Naive thymus-derived CD4-positive, alpha-beta T cell (primary cell): ENCODE data around the gene ARL8B. TPM values are rescaled to one million over a fixed set of nuclear protein-coding genes. Genes with fewer than 3 reads are reported as not detected.
"Not testable (repeated sequence)": the region's sequence is repeated elsewhere in the genome, so short reads cannot be mapped to it uniquely, and the experiment has no call there.

Experiments used
- ATAC-seq: fragments of 150-1000 bp; cut with Tn5 transposase; 2 replicates; pipeline ENCODE4 v1.10.0; 2021; ENCODE audit warnings: mild to moderate bottlenecking, moderate library complexity
- CTCF ChIA-PET: fragments of 350-600 bp; sonication (Branson Sonifier 250); formaldehyde crosslinking; loops from one replicate; lab custom pipeline; 2021; ENCODE audit warnings: antibody characterized with exemption; lab: Charles Lee
- POLR2A ChIA-PET: fragments of 350-600 bp; sonication (Branson Sonifier 250); formaldehyde crosslinking; loops from one replicate; lab custom pipeline; 2021; ENCODE audit warnings: antibody characterized with exemption, inconsistent platforms; lab: Charles Lee
- DNase-seq, 9 donors: peaks; one replicate each; pipeline versions ENCODE4 v3.0.0 to v3.0.0-alpha.2; 2020 to 2022; ENCODE audit warnings: mixed read lengths in 1 of 9
- H3K27ac ChIP-seq: one replicate; pipeline ENCODE4 v1.7.0; 2013; ENCODE audit warnings: mild to moderate bottlenecking, low read depth, low read length, moderate library complexity
- H3K27me3 ChIP-seq, 2 donors: one replicate each; pipeline ENCODE4 v1.7.0; 2013; ENCODE audit warnings: low read length in 2 of 2, mild to moderate bottlenecking in 2 of 2, moderate library complexity in 2 of 2; ENCODE audit not compliant: control insufficient read depth in 2 of 2, insufficient read depth in 2 of 2
- H3K36me3 ChIP-seq, 3 experiments: 1 replicate in 2 of 3; 2 replicates in 1 of 3; pipeline ENCODE4 v1.7.0; 2013; ENCODE audit warnings: low read length in 3 of 3, mild to moderate bottlenecking in 3 of 3, moderate library complexity in 1 of 3; ENCODE audit not compliant: insufficient read depth in 3 of 3, control insufficient read depth in 2 of 3
- H3K4me1 ChIP-seq, 2 donors: one replicate each; pipeline ENCODE4 v1.7.0; 2013; ENCODE audit warnings: low read length in 2 of 2, mild to moderate bottlenecking in 2 of 2, moderate library complexity in 1 of 2; ENCODE audit not compliant: control insufficient read depth in 2 of 2, insufficient read depth in 2 of 2
- H3K4me3 ChIP-seq: 2 replicates; pipeline ENCODE4 v1.7.0; 2013; ENCODE audit warnings: mild to moderate bottlenecking, low read length
- H3K9me3 ChIP-seq, 3 experiments: 1 replicate in 2 of 3; 2 replicates in 1 of 3; pipeline ENCODE4 v1.7.0; 2013; ENCODE audit warnings: low read length in 3 of 3; ENCODE audit not compliant: control insufficient read depth in 2 of 3
- H3K27ac Mint-ChIP-seq, 9 donors: one replicate each; pipeline ENCODE4 v1.8.0; 2020 to 2022; ENCODE audit warnings: mixed read lengths in 9 of 9, mild to moderate bottlenecking in 8 of 9, moderate library complexity in 5 of 9, inconsistent platforms in 2 of 9
- H3K27me3 Mint-ChIP-seq, 5 donors: one replicate each; pipeline ENCODE4 v1.8.0; 2021 to 2022; ENCODE audit warnings: mixed read lengths in 5 of 5, mild to moderate bottlenecking in 1 of 5
- H3K36me3 Mint-ChIP-seq, 5 donors: one replicate each; pipeline ENCODE4 v1.8.0; 2020 to 2022; ENCODE audit warnings: mixed read lengths in 5 of 5, mild to moderate bottlenecking in 3 of 5, inconsistent platforms in 1 of 5
- H3K4me1 Mint-ChIP-seq, 7 donors: one replicate each; pipeline ENCODE4 v1.8.0; 2020 to 2022; ENCODE audit warnings: mixed read lengths in 7 of 7, mild to moderate bottlenecking in 3 of 7, inconsistent platforms in 1 of 7
- H3K4me3 Mint-ChIP-seq, 10 donors: one replicate each; pipeline ENCODE4 v1.8.0; 2020 to 2022; ENCODE audit warnings: mild to moderate bottlenecking in 10 of 10, mixed read lengths in 10 of 10, moderate library complexity in 6 of 10, inconsistent platforms in 2 of 10
- H3K9me3 Mint-ChIP-seq, 11 donors: one replicate each; pipeline ENCODE4 v1.8.0; 2020 to 2022; ENCODE audit warnings: mixed read lengths in 11 of 11, mild to moderate bottlenecking in 4 of 11, inconsistent platforms in 1 of 11, moderate library complexity in 1 of 11
- intact Hi-C, 2 donors: fragments of 100-400 bp; cut with micrococcal nuclease; formaldehyde crosslinking; loops; one replicate each; pipeline ENCODE4 v1.15.1; 2023
- polyA plus RNA-seq, 2 donors: library from polyadenylated mRNA; unstranded; fragments of 300-500 nt; fragmentation: Illumina TruSeq; gene quantifications; one replicate each; pipeline ENCODE4 v1.2.3, GENCODE V29; 2021
- total RNA-seq, 6 experiments: library from RNA in 5 of 6; stranded (reverse) in 5 of 6; gene quantifications; 1 replicate in 5 of 6; 2 replicates in 1 of 6; pipeline ENCODE4 v1.2.3 and lab custom pipeline; 2021 to 2026

The ARL8B gene
- total and polyA plus RNA-seq, 7 experiments from 2014 or later, result 43.7 to 66.1 (median 48.4) TPM

DNA sequence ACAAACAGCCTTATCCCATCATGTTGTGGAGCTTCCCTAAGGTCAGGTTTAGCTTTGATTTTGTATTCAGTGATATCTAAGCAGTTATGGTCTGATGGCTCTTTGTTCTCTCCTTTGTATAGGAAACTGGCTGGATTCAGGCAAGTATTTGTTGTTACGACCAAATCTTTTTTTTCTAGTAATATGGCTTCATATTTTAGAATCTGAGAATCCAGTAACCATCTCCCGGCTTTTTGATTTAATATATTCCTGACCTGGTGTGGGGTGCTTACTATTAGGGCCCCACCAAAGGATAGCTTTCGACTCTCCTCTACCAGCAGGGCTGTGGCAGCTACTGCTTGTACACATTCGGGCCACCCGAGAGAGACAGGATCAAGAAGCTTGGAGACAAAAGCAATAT lies 23.0 kb downstream of the ARL8B start:
- H3K27me3 Mint-ChIP-seq, result no peaks in the 10 kb centered on the region
- H3K27ac ChIP-seq, result no peak overlapping the region
- no peaks in the 10 kb centered on the region for H3K9me3 ChIP-seq
- H3K4me3 ChIP-seq, result no peak overlapping the region
- ChIA-PET CTCF (interaction anchor here (0.9 kb wide), 1 partner anchor 8 kb away, joined by 3 read pairs; no protein-coding TSS in a partner anchor), POLR2A (interaction anchor here (0.5 kb wide), 1 partner anchor 641 kb away, joined by 3 read pairs; no protein-coding TSS in a partner anchor)
- intact Hi-C loops, result no loop called here
- H3K36me3 Mint-ChIP-seq, result peaks cover 14 to 79% (median 78%) of the 10 kb centered on the region in 5 donors
- H3K36me3 ChIP-seq, result peaks cover 0 to 20% (median 0%) of the 10 kb centered on the region in 3 experiments
- peak overlapping the region in 1 of 9 donors; percentile 25 for H3K27ac Mint-ChIP-seq
- DNase-seq, result no peak
- peaks cover 12 to 93% (median 84%) of the 10 kb centered on the region in 7 donors for H3K4me1 Mint-ChIP-seq
- H3K9me3 Mint-ChIP-seq, result peaks cover 4 to 28% (median 13%) of the 10 kb centered on the region in 11 donors
- no peak overlapping the region for H3K4me3 Mint-ChIP-seq
- H3K27me3 ChIP-seq, result no peaks in the 10 kb centered on the region
- H3K4me1 ChIP-seq, result peaks cover 0 to 4% of the 10 kb centered on the region in 2 donors
- ATAC-seq, result no peak

DNA sequence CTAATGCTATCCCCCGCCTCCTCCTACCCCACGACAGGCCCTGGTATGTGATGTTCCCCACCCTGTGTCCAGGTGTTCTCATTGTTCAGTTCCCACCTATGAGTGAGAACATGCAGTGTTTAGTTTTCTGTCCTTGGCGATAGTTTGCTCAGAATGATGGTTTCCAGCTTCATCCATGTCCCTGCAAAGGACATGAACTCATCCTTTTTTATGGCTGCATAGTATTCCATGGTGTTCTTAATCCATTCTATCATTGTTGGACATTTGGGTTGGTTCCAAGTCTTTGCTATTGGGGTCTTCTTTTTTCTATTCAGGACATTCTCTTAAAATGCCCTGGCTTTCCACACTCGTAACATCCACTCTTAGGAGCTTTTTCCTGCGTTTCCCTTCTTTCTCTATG lies 25.1 kb downstream of the ARL8B start:
- intact Hi-C loops, result not testable (repeated sequence)
- CTCF ChIA-PET, result interaction anchor here (0.6 kb wide), 1 partner anchor 9 kb away, joined by 5 read pairs; no protein-coding TSS in a partner anchor
- POLR2A ChIA-PET, result interaction anchor here (0.6 kb wide), 1 partner anchor 43 kb away, joined by 3 read pairs; no protein-coding TSS in a partner anchor

DNA sequence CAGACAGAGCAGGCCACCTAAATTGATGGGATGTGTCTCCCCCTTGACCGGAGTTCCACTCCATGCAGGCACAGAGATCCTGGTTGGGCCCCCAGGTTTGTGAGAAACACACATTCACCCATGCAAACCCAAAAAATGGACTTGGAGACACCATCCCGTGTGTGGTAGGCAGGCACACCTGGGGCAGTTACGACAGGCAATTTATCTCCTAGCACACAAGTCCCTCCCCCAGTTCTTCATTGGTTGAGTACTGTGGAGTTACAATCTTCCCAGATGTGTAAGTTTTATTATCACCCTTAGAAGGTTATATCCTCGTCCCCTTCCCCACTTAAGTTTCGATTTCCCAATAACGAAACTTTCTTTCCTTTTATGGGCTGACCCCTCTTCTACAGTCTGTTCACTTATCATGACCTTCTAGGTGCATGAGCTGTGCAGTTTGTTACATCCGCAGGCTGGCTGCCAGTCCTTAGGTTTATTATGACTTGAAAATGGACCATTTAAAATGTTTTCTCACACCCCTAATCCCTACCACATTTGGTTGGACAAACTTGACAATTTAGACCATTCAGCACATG lies 27.3 kb downstream of the ARL8B start:
- ChIA-PET POLR2A (no interaction called here), CTCF (no interaction called here)
- H3K4me1 Mint-ChIP-seq, result peaks cover 15 to 85% (median 79%) of the 10 kb centered on the region in 7 donors
- peak overlapping the region in 2 of 10 donors; percentile 1 to 6 for H3K4me3 Mint-ChIP-seq
- Histone ChIP-seq H3K27me3 (no peaks in the 10 kb centered on the region), H3K4me3 (no peak overlapping the region), H3K36me3 (peaks cover 0 to 20% (median 0%) of the 10 kb centered on the region in 3 experiments), H3K27ac (no peak overlapping the region), H3K4me1 (peaks cover 0 to 4% of the 10 kb centered on the region in 2 donors), H3K9me3 (peaks cover 0 to 3% (median 0%) of the 10 kb centered on the region in 3 experiments)
- H3K27ac Mint-ChIP-seq, result peak overlapping the region in 2 of 9 donors; percentile 12 to 58
- no peak for DNase-seq
- peaks cover 18 to 72% (median 53%) of the 10 kb centered on the region in 5 donors for H3K36me3 Mint-ChIP-seq
- ATAC-seq, result no peak
- peaks cover 6 to 28% (median 12%) of the 10 kb centered on the region in 11 donors for H3K9me3 Mint-ChIP-seq
- intact Hi-C loops, result no loop called here
- no peaks in the 10 kb centered on the region for H3K27me3 Mint-ChIP-seq

More for the DNA sequence above, 25.1 kb downstream of the ARL8B start:
- H3K9me3 ChIP-seq, DNase-seq, H3K4me1 ChIP-seq, H3K27ac ChIP-seq, H3K27me3 ChIP-seq, H3K4me3 ChIP-seq, ATAC-seq, H3K27me3 Mint-ChIP-seq: not testable (repeated sequence)
- Mint-ChIP-seq H3K4me1 (peaks cover 6 to 87% (median 78%) of the 10 kb centered on the region in 7 donors), H3K36me3 (peaks cover 14 to 71% (median 66%) of the 10 kb centered on the region in 5 donors), H3K4me3 (peak overlapping the region in 2 of 10 donors; percentile 25 to 63), H3K9me3 (peaks cover 4 to 28% (median 13%) of the 10 kb centered on the region in 11 donors), H3K27ac (peak overlapping the region in 1 of 9 donors; percentile 32)
- H3K36me3 ChIP-seq, result peaks cover 0 to 20% (median 0%) of the 10 kb centered on the region in 3 experiments

DNA sequence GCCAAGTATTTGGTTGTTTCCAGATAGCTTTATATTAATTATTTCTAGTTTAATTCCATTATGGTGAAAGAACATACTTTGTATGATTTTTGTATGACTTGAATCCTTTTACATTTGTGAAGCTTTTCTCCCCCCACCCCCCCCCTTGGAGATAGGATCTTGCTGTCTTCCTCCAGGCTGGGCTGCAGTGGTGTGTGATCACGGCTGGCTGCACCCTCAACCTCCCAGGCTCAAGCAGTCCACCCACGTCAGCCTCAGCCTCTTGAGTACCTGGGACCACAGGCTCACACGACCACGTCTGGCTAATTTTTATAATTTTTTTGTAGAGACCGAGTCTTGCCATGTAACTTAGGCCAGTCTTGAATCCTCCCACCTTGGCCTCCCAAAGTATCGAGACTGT lies 29.5 kb downstream of the ARL8B start:
- intact Hi-C loops, result no loop called here
- H3K36me3 Mint-ChIP-seq, result peaks cover 13 to 53% (median 39%) of the 10 kb centered on the region in 5 donors
- CTCF ChIA-PET, result interaction anchor here (1.4 kb wide), 1 partner anchor 30 kb away, joined by 4 read pairs; no protein-coding TSS in a partner anchor
- peak overlapping the region in 1 of 9 donors; percentile 74 for H3K27ac Mint-ChIP-seq
- ATAC-seq (no peak), DNase-seq (no peak)
- peaks cover 0 to 11% (median 0%) of the 10 kb centered on the region in 3 experiments for H3K36me3 ChIP-seq
- peaks cover 3 to 16% (median 8%) of the 10 kb centered on the region in 11 donors for H3K9me3 Mint-ChIP-seq
- H3K9me3 ChIP-seq, result peaks cover 0 to 3% (median 0%) of the 10 kb centered on the region in 3 experiments
- H3K4me1 Mint-ChIP-seq, result peaks cover 17 to 87% (median 84%) of the 10 kb centered on the region in 7 donors
- H3K27me3 Mint-ChIP-seq, result no peaks in the 10 kb centered on the region
- no peak overlapping the region for H3K27ac ChIP-seq
- peak overlapping the region in 3 of 10 donors; percentile 12 to 48 (median 24) for H3K4me3 Mint-ChIP-seq
- H3K27me3 ChIP-seq, result no peaks in the 10 kb centered on the region
- POLR2A ChIA-PET, result no interaction called here
- H3K4me1 ChIP-seq, result peaks cover 0 to 4% of the 10 kb centered on the region in 2 donors
- H3K4me3 ChIP-seq, result no peak overlapping the region

DNA sequence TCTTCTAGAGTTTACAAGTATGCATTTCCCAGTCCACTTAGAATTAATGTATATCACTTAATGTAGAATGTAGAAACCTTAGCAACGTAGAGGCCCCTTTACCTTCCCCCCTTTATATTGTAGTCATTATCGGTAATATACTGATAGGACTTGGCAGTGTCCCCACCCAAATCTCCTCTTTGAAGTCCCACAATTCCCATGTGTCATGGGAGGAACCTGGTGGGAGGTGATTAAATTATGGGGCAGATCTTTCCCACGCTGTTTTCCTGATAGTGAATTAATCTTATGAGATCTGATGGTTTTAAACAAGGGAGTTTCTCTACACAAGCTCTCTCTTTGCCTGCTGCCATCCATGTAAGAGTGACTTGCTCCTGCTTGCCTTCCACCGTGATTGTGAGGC lies 31.0 kb downstream of the ARL8B start:
- peak overlapping the region in 1 of 10 donors; percentile 6 for H3K4me3 Mint-ChIP-seq
- H3K27ac Mint-ChIP-seq, result peak overlapping the region in 3 of 9 donors; percentile 22 to 62 (median 55)
- H3K36me3 Mint-ChIP-seq, result peaks cover 10 to 38% (median 24%) of the 10 kb centered on the region in 5 donors
- no peak overlapping the region for H3K4me3 ChIP-seq
- H3K27me3 ChIP-seq, result no peaks in the 10 kb centered on the region
- H3K9me3 ChIP-seq, result peaks cover 0 to 3% (median 0%) of the 10 kb centered on the region in 3 experiments
- H3K27me3 Mint-ChIP-seq, result no peaks in the 10 kb centered on the region
- intact Hi-C loops, result loop anchor here in 1 of 2 donors (2.0 kb wide), 1 partner anchor 16 kb away; no protein-coding TSS in a partner anchor
- H3K4me1 Mint-ChIP-seq, result peaks cover 24 to 93% (median 87%) of the 10 kb centered on the region in 7 donors
- H3K4me1 ChIP-seq, result peaks cover 0 to 7% of the 10 kb centered on the region in 2 donors
- no peak overlapping the region for H3K27ac ChIP-seq
- ChIA-PET CTCF (no interaction called here), POLR2A (no interaction called here)
- ATAC-seq, result no peak
- peaks cover 0 to 3% (median 0%) of the 10 kb centered on the region in 11 donors for H3K9me3 Mint-ChIP-seq
- no peak for DNase-seq
- peaks cover 0 to 9% (median 0%) of the 10 kb centered on the region in 3 experiments for H3K36me3 ChIP-seq

DNA sequence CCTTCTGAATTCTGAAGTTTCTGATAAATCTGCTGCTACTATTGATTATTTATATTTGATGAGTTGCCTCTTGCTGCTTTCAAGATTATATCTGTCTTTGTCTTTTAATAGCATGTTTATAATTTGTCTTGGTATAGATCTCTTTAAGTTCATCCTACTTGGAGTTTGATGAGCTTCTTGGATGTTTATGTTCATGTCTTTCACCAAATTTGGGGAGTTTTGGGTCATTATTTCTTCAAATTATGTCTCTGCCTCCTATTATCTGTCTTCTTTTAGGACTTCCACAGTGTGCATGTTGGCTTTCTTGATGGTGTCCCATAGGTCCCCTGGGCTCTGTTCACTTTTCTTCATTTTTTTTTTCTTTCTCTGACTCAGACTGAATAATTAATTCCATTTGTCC lies 33.1 kb downstream of the ARL8B start:
- H3K27ac Mint-ChIP-seq, result peak overlapping the region in 6 of 9 donors; percentile 0 to 79 (median 44)
- Histone ChIP-seq H3K36me3 (no peaks in the 10 kb centered on the region), H3K4me3 (no peak overlapping the region), H3K4me1 (peaks cover 3 to 4% of the 10 kb centered on the region in 2 donors), H3K27me3 (no peaks in the 10 kb centered on the region), H3K27ac (no peak overlapping the region), H3K9me3 (peaks cover 0 to 3% (median 0%) of the 10 kb centered on the region in 3 experiments)
- H3K27me3 Mint-ChIP-seq, result no peaks in the 10 kb centered on the region
- H3K36me3 Mint-ChIP-seq, result peaks cover 5 to 26% (median 9%) of the 10 kb centered on the region in 5 donors
- DNase-seq (no peak), ATAC-seq (no peak)
- intact Hi-C loops, result no loop called here
- peaks cover 24 to 87% (median 78%) of the 10 kb centered on the region in 7 donors for H3K4me1 Mint-ChIP-seq
- H3K9me3 Mint-ChIP-seq, result peaks cover 0 to 3% (median 0%) of the 10 kb centered on the region in 11 donors
- CTCF ChIA-PET, result no interaction called here
- peak overlapping the region in 1 of 10 donors; percentile 3 for H3K4me3 Mint-ChIP-seq
- POLR2A ChIA-PET, result interaction anchor here (0.7 kb wide), 1 partner anchor 1781 kb away, joined by 4 read pairs; no protein-coding TSS in a partner anchor
